Measurements from ENCODE around the gene POLR2I. TPM values are rescaled to one million over a fixed set of nuclear protein-coding genes. Genes with fewer than 3 reads are reported as not detected.

Gene POLR2I
- total and polyA plus RNA-seq, 9 of the 15 experiments (the other 6 are each of a cell fraction or from before 2014, with no cell fraction given): 28.0 to 283 (median 123) TPM

DNA sequence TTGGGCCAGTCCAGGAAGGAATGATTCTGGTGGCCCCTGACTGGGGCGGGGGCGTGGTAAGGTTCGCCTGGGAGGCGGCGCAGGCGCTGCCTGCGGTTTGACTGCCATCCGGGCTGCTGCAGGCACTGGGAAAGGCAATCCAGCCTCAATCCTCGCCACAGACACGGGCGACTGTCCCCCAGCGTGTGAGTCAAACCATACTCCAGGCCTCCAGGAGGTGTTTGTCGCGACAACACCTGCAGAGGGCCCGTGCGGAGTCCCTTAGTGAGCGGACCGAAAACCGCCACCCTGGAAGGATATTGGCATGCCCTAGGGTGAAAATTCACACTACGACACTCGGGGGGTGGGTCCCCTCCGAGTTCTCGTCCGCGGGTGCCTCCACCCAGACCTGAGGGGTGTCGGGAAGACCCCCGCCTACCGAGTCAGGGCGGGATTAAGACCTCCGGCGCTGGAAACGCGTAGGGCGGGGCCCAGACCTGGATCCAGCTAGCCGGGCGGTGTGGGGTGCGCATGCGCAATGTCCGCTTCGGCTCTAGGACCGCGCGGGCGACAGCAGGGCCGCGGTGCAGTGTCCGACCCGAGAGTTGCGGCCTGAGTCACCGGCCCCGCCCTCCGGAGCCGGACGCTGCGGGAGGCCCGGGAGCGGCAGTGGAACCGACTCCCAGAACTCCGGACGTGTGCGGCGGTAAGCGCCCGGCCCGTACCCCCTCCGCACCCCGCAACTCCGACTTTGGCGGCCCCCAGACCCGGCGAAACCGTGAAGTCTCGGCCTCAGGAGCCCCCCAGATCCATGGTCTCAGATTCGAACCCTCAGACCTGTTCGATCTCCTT lies 25.0 kb upstream of the POLR2I start, which contains the start of gene CAPNS1 (continued):
- peak; percentile 95 for TF ChIP-seq FOSL1 (tag; conservative IDR thresholded peaks at IDR 0.05)
- no peak for TF ChIP-seq GABPB2 (CRISPR knock-in tag; conservative IDR thresholded peaks at IDR 0.05)
- no peak for TF ChIP-seq MYBL2 (IDR thresholded peaks at IDR 0.05; ENCODE audit: low read depth)
- TF ChIP-seq MYBL2 (CRISPR knock-in tag; IDR thresholded peaks at IDR 0.05; ENCODE audit: borderline replicate concordance): no peak
- TF ChIP-seq ATF1 (CRISPR knock-in tag; IDR thresholded peaks at IDR 0.05): 0 out of 2 replicates have a peak, but pooled peaks have one; percentile 4
- TF ChIP-seq ATF1 (tag; IDR thresholded peaks at IDR 0.05): peak; percentile 80
- 0 out of 2 replicates have a peak, but pooled peaks have one; percentile 76 for TF ChIP-seq RUNX1 (IDR thresholded peaks at IDR 0.05; ENCODE audit: low read depth)
- no peak for TF ChIP-seq ZNF668 (CRISPR knock-in tag; IDR thresholded peaks at IDR 0.05)
- no peak for TF ChIP-seq ZNF408 (CRISPR knock-in tag; IDR thresholded peaks at IDR 0.05; ENCODE audit: low read depth)
- TF ChIP-seq, protein P1, sequence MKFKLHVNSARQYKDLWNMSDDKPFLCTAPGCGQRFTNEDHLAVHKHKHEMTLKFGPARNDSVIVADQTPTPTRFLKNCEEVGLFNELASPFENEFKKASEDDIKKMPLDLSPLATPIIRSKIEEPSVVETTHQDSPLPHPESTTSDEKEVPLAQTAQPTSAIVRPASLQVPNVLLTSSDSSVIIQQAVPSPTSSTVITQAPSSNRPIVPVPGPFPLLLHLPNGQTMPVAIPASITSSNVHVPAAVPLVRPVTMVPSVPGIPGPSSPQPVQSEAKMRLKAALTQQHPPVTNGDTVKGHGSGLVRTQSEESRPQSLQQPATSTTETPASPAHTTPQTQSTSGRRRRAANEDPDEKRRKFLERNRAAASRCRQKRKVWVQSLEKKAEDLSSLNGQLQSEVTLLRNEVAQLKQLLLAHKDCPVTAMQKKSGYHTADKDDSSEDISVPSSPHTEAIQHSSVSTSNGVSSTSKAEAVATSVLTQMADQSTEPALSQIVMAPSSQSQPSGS (CRISPR knock-in tag; IDR thresholded peaks at IDR 0.05): no peak
- TF ChIP-seq RFX1 (IDR thresholded peaks at IDR 0.05): no peak
- TF ChIP-seq, protein P2, sequence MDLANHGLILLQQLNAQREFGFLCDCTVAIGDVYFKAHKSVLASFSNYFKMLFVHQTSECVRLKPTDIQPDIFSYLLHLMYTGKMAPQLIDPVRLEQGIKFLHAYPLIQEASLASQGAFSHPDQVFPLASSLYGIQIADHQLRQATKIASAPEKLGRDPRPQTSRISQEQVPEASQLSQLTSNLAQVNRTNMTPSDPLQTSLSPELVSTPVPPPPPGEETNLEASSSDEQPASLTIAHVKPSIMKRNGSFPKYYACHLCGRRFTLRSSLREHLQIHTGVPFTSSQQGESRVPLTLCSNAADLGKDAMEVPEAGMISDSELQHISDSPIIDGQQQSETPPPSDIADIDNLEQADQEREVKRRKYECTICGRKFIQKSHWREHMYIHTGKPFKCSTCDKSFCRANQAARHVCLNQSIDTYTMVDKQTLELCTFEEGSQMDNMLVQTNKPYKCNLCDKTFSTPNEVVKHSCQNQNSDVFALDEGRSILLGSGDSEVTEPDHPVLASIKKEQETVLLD (IDR thresholded peaks at IDR 0.05): peak; percentile 98
- TF ChIP-seq, protein P3, sequence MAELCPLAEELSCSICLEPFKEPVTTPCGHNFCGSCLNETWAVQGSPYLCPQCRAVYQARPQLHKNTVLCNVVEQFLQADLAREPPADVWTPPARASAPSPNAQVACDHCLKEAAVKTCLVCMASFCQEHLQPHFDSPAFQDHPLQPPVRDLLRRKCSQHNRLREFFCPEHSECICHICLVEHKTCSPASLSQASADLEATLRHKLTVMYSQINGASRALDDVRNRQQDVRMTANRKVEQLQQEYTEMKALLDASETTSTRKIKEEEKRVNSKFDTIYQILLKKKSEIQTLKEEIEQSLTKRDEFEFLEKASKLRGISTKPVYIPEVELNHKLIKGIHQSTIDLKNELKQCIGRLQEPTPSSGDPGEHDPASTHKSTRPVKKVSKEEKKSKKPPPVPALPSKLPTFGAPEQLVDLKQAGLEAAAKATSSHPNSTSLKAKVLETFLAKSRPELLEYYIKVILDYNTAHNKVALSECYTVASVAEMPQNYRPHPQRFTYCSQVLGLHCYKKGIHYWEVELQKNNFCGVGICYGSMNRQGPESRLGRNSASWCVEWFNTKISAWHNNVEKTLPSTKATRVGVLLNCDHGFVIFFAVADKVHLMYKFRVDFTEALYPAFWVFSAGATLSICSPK (IDR thresholded peaks at IDR 0.05; ENCODE audit: borderline replicate concordance): no peak
- TF ChIP-seq KLF16 (IDR thresholded peaks at IDR 0.05): no peak
- TF ChIP-seq CBX5 (IDR thresholded peaks at IDR 0.05; ENCODE audit: borderline replicate concordance, low read depth): peak; percentile 29; the same call in 1 of the 2 replicates
- TF ChIP-seq, protein P4, sequence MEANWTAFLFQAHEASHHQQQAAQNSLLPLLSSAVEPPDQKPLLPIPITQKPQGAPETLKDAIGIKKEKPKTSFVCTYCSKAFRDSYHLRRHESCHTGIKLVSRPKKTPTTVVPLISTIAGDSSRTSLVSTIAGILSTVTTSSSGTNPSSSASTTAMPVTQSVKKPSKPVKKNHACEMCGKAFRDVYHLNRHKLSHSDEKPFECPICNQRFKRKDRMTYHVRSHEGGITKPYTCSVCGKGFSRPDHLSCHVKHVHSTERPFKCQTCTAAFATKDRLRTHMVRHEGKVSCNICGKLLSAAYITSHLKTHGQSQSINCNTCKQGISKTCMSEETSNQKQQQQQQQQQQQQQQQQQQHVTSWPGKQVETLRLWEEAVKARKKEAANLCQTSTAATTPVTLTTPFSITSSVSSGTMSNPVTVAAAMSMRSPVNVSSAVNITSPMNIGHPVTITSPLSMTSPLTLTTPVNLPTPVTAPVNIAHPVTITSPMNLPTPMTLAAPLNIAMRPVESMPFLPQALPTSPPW (CRISPR knock-in tag; IDR thresholded peaks at IDR 0.05): peak; percentile 86
- TF ChIP-seq HNRNPL (IDR thresholded peaks at IDR 0.05; ENCODE audit: low read depth, low read length): no peak
- TF ChIP-seq WHSC1 (IDR thresholded peaks at IDR 0.05; ENCODE audit: low read length): no peak

Measured in K562 (cell line).